Right lobe of liver (tissue), 6 donors: ENCODE results near the gene RAD1. TPM values are rescaled to one million over a fixed set of nuclear protein-coding genes. Genes with fewer than 3 reads are reported as not detected.

ENCODE experiments used
- ATAC-seq, 4 donors: fragments of 200-7000 bp; cut with Tn5 transposase; one replicate each; pipeline ENCODE4 v1.9.1; 2020; ENCODE audit warnings: mild to moderate bottlenecking in 4 of 4, moderate library complexity in 4 of 4
- DNase-seq, 3 donors: peaks; one replicate each; pipeline ENCODE4 v3.0.0-alpha.2; 2020
- H3K27ac ChIP-seq, 3 donors: fragments of 200-600 bp; one replicate each; pipeline ENCODE4 v1.8.0; 2022
- H3K27me3 ChIP-seq, 2 donors: fragments of 200-600 bp; one replicate each; pipeline ENCODE4 v1.8.0; 2022
- H3K36me3 ChIP-seq, 4 donors: fragments of 200-600 bp; sonication (generic) in 1 of 4; one replicate each; pipeline versions ENCODE4 v1.5.1 to v1.8.0; 2017 to 2022; ENCODE audit warnings: control low read depth in 1 of 4
- H3K4me1 ChIP-seq, 4 donors: fragments of 200-600 bp; sonication (generic) in 1 of 4; one replicate each; pipeline versions ENCODE4 v1.5.1 to v1.8.0; 2017 to 2022; ENCODE audit warnings: control low read depth in 1 of 4
- H3K4me3 ChIP-seq, 3 donors: fragments of 200-600 bp; one replicate each; pipeline ENCODE4 v1.8.0; 2022
- H3K9me3 ChIP-seq, 4 donors: fragments of 200-600 bp; sonication (generic) in 1 of 4; one replicate each; pipeline versions ENCODE4 v1.5.1 to v1.8.0; 2017 to 2022; ENCODE audit warnings: control low read depth in 1 of 4
- POLR2A ChIP-seq: fragments of 450-650 bp; IDR thresholded peaks from one replicate; pipeline ENCODE4 v1.6.1; 2017; ENCODE audit warnings: antibody characterized with exemption, mild to moderate bottlenecking
- WGBS: methylation state at CpG from one replicate; pipeline ENCODE4 v1.1.6; 2018; ENCODE audit warnings: low coverage, low lambda C conversion rate; ENCODE audit not compliant: insufficient coverage; ENCODE audit errors: missing lambda C conversion rate; 5-methylcytosine and 5-hydroxymethylcytosine counted together
- intact Hi-C, 2 donors: fragments of 100-400 bp; cut with DNase I; formaldehyde crosslinking; loops; one replicate each; pipeline versions ENCODE4 v1.11.2 to v1.14.1; 2022
- total RNA-seq, 6 experiments: library from RNA; depleted of rRNA in 2 of 6; stranded (reverse); fragments of >200 nt in 2 of 6; fragmentation: NEBNext Ultra II Directional in 3 of 6; extraction: Animal tissue kit (Norgen Biotek cat#: 25700) in 3 of 6; gene quantifications; one replicate each; pipeline versions ENCODE4 v1.1.0 to v1.2.4, GENCODE V29; 2016 to 2023
- TF ChIP-seq, protein P1 (sequence below), 4 donors: fragments of 200-600 bp in 3 of 4; fragments of 450-650 bp in 1 of 4; IDR thresholded peaks; one replicate each; pipeline versions ENCODE4 v1.5.1 to v1.8.0; 2016 to 2022; ENCODE audit warnings: antibody characterized with exemption in 4 of 4, mild to moderate bottlenecking in 2 of 4
- donor health status: DM: no; HTN: yes; CAD: no.
- donor health status: DM: no; HTN: no; CAD: no.
- donor health status: DM: no; HTN: no; CAD: no.
- donor health status: DM: no; HTN: yes; CAD: no.
- donor health status: DM: no; HTN: yes; CAD: no.

The RAD1 gene
- total RNA-seq, 6 experiments from 2014 or later: 4.7 to 9.0 (median 6.2) TPM

DNA sequence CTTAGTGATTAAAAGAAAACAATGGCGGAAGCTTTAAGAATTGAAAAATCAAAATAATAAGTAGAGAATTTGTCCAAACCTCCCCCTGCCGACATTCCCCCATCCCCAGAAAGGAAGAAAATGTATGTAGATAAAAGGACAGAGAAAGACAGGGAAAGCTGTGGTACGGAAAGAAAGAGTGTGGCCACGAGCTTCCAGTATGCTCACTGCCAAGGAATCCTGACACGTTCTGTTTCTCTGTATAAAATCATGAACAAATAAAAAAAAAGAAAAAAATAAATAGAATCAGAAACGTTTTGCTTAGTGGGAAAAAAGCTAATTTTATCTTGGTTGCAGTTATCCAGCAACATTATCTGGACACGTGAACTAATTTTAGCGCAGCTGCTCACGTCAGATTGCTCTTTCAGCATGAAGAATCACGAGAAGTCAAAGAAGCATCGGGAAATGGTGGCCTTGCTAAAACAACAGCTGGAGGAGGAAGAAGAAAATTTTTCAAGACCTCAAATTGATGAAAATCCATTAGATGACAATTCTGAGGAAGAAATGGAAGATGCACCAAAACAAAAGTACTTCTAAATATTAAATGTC, 29.2 kb upstream of the RAD1 start:
- Histone ChIP-seq H3K4me3 (no peak overlapping the region), H3K27ac (no peak overlapping the region), H3K36me3 (peaks cover 0 to 61% (median 9%) of the 10 kb centered on the region in 4 donors), H3K27me3 (no peaks in the 10 kb centered on the region), H3K4me1 (no peaks in the 10 kb centered on the region), H3K9me3 (no peaks in the 10 kb centered on the region)
- intact Hi-C loops: no loop called here
- ATAC-seq (no peak), DNase-seq (no peak)
- WGBS: 84% methylated on average over 11 of the region's 11 CpGs
- no peak for TF ChIP-seq POLR2A
- TF ChIP-seq, protein P1, sequence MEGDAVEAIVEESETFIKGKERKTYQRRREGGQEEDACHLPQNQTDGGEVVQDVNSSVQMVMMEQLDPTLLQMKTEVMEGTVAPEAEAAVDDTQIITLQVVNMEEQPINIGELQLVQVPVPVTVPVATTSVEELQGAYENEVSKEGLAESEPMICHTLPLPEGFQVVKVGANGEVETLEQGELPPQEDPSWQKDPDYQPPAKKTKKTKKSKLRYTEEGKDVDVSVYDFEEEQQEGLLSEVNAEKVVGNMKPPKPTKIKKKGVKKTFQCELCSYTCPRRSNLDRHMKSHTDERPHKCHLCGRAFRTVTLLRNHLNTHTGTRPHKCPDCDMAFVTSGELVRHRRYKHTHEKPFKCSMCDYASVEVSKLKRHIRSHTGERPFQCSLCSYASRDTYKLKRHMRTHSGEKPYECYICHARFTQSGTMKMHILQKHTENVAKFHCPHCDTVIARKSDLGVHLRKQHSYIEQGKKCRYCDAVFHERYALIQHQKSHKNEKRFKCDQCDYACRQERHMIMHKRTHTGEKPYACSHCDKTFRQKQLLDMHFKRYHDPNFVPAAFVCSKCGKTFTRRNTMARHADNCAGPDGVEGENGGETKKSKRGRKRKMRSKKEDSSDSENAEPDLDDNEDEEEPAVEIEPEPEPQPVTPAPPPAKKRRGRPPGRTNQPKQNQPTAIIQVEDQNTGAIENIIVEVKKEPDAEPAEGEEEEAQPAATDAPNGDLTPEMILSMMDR (IDR thresholded peaks at IDR 0.05): no peak

DNA sequence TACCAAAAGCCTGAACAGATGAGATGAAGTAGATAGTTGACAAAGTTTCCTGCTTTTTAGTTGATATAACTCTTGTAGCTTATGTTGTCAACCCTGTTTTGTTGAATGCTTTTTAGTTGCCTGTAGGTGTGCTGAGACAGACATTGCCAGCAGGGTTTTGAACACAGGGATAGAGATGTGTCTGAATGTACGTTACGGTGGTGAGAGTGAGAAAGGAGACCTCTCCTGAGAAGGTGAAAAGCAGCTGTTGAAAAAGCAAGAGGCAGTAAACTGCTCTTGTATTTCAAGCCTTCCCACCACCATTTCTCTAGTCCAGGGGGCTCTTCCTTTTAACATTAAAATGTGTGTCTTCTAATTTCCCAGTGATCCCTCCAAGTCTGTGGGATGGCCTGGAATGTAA, 28.7 kb upstream of the RAD1 start:
- Histone ChIP-seq H3K27me3 (no peaks in the 10 kb centered on the region), H3K36me3 (peaks cover 0 to 58% (median 10%) of the 10 kb centered on the region in 4 donors), H3K4me3 (no peak overlapping the region), H3K9me3 (no peaks in the 10 kb centered on the region), H3K4me1 (no peaks in the 10 kb centered on the region), H3K27ac (no peak overlapping the region)
- intact Hi-C loops: no loop called here
- WGBS: 94% methylated on average over 2 of the region's 2 CpGs
- DNase-seq (no peak), ATAC-seq (no peak)
- TF ChIP-seq, protein P1 (IDR thresholded peaks at IDR 0.05): no peak
- TF ChIP-seq POLR2A: no peak

DNA sequence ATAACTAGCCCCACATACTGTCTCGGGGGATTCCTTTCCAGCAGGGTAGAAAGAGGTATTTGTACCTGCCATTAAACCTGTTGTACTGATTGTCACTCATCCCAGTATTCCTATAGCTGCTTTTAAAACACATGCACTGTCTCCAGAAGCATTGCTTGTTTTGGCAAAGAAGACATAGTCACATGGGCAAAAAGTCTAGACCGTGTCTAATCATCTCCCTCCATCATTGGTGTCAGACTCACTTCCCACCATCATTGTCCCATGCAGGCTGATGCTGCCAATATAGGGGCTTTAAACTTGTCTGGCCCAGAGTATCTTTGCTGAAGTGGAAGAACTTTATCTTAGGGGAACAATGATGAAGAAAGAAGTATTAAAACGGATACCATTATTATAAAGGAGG, 26.6 kb upstream of the RAD1 start:
- ATAC-seq (no peak), DNase-seq (no peak)
- H3K36me3 ChIP-seq: peaks cover 0 to 77% (median 23%) of the 10 kb centered on the region in 4 donors
- intact Hi-C loops: no loop called here
- no peak overlapping the region for H3K4me3 ChIP-seq
- H3K27ac ChIP-seq: no peak overlapping the region
- H3K4me1 ChIP-seq: no peaks in the 10 kb centered on the region
- no peaks in the 10 kb centered on the region for H3K9me3 ChIP-seq
- 59% methylated on average over 2 of the region's 3 CpGs for WGBS
- H3K27me3 ChIP-seq: no peaks in the 10 kb centered on the region
- TF ChIP-seq, protein P1 (IDR thresholded peaks at IDR 0.05): no peak

DNA sequence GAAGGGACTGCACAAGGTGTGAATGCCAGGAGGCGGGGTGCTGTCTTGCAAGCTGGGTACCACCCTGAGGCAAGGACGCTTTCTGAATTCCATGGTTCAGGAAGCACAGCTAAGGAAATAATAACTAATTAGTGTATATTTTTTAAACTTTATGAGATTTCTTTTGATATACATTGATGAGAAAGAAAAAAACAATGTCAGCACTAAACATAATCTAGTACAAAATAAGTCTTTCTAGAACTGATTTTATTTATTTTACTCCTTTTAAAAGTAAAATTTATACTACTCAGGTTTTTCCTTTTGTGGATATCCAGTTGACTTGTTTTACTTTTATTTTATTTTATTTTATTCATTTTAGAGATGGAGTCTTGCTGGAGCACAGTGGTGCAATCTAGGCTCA, 17.6 kb upstream of the RAD1 start:
- Histone ChIP-seq H3K27me3 (no peaks in the 10 kb centered on the region), H3K36me3 (peaks cover 0 to 25% (median 9%) of the 10 kb centered on the region in 4 donors), H3K4me1 (peaks cover 0 to 17% (median 8%) of the 10 kb centered on the region in 4 donors), H3K4me3 (no peak overlapping the region), H3K27ac (no peak overlapping the region), H3K9me3 (no peaks in the 10 kb centered on the region)
- ATAC-seq (no peak), DNase-seq (no peak)
- TF ChIP-seq POLR2A: no peak
- TF ChIP-seq, protein P1 (IDR thresholded peaks at IDR 0.05): no peak
- intact Hi-C loops: no loop called here
- 100% methylated on average over 2 of the region's 2 CpGs for WGBS
